HCT116 (cell line): ENCODE data around the gene PKP1. TPM values are rescaled to one million over a fixed set of nuclear protein-coding genes. Genes with fewer than 3 reads are reported as not detected.

ENCODE experiments used
- ATAC-seq: fragments of 200-7000 bp; cut with Tn5 transposase; 2 replicates; pipeline ENCODE4 v1.9.1; 2020; ENCODE audit warnings: mild to moderate bottlenecking, moderate library complexity
- BruUV-seq: library from RNA; stranded (reverse); fragments of 400-500 nt; replicated peaks from 2 replicates; lab custom pipeline; 2021; lab: Mats Ljungman, UMichigan
- CTCF ChIA-PET: fragments of 300-600 bp; sonication (Branson Sonifier 250); formaldehyde crosslinking; loops from one replicate; lab custom pipeline; 2021; ENCODE audit warnings: antibody characterized with exemption; lab: Charles Lee
- POLR2A ChIA-PET: fragments of 300-600, 350-600 bp; sonication (Branson Sonifier 250); formaldehyde crosslinking; loops from one replicate; lab custom pipeline; 2021; ENCODE audit warnings: antibody characterized with exemption; lab: Charles Lee
- RAD21 ChIA-PET, 2 experiments: fragments of 300-600 bp; sonication (Branson Sonifier 250); formaldehyde crosslinking; loops; one replicate each; lab custom pipeline; 2023; ENCODE audit warnings: low total read pairs in 2 of 2; ENCODE audit not compliant: uncharacterized antibody in 2 of 2, unreplicated experiment in 2 of 2, low non-redundant PET in 1 of 2; lab: Charles Lee
- DNase-seq: peaks from one replicate; pipeline ENCODE4 v3.0.0-alpha.2; 2010; ENCODE audit warnings: low read depth, low spot score
- H2AFZ ChIP-seq: fragments of 200-600 bp; shearing (Covaris generic), sonication (generic); 2 replicates; pipeline ENCODE4 v1.6.1; 2017; ENCODE audit warnings: low read depth, mixed run types, mixed read lengths, antibody characterized with exemption, low read length; ENCODE audit not compliant: poor library complexity, severe bottlenecking
- H3K27ac ChIP-seq: 2 replicates; pipeline ENCODE4 v1.5.1; 2012; ENCODE audit warnings: low read depth, low read length
- H3K27me3 ChIP-seq: fragments of 200-600 bp; sonication (generic); 2 replicates; pipeline ENCODE4 v1.6.1; 2016; ENCODE audit warnings: mixed run types, low read length, mixed read lengths; ENCODE audit not compliant: insufficient read depth
- H3K36me3 ChIP-seq, 2 experiments: fragments of 200-500 bp in 1 of 2; fragments of 200-600 bp in 1 of 2; sonication (Bioruptor generic) in 1 of 2; sonication (generic) in 1 of 2; 2 replicates each; pipeline versions ENCODE4 v1.5.1 to v1.6.1; 2014 to 2016; ENCODE audit warnings: low read length in 2 of 2, inconsistent platforms in 1 of 2, mixed read lengths in 1 of 2, mixed run types in 1 of 2; ENCODE audit not compliant: insufficient read depth in 2 of 2, control insufficient read depth in 1 of 2
- H3K4me1 ChIP-seq, 2 experiments: fragments of 200-600 bp in 1 of 2; sonication (generic) in 1 of 2; 2 replicates each; pipeline versions ENCODE4 v1.5.1 to v1.6.1; 2012 to 2017; ENCODE audit warnings: low read length in 2 of 2, inconsistent platforms in 1 of 2, mild to moderate bottlenecking in 1 of 2, mixed read lengths in 1 of 2, mixed run types in 1 of 2, moderate library complexity in 1 of 2; ENCODE audit not compliant: insufficient read depth in 2 of 2, control insufficient read depth in 1 of 2
- H3K4me2 ChIP-seq: fragments of 200-600 bp; sonication (generic); 2 replicates; pipeline ENCODE4 v1.6.1; 2017; ENCODE audit warnings: mixed run types, low read length, mixed read lengths
- H3K4me3 ChIP-seq, 2 experiments: fragments of 200-600 bp in 1 of 2; sonication (generic) in 1 of 2; replicated peaks in 1 of 2; 2 replicates each; pipeline ENCODE4 v1.5.1; 2011 to 2016; ENCODE audit warnings: low read length in 2 of 2, control low read depth in 1 of 2, low read depth in 1 of 2, mild to moderate bottlenecking in 1 of 2, mixed read lengths in 1 of 2, mixed run types in 1 of 2
- H3K79me2 ChIP-seq: fragments of 200-600 bp; sonication (generic); 2 replicates; pipeline ENCODE4 v1.6.1; 2017; ENCODE audit warnings: mild to moderate bottlenecking, mixed run types, low read length, moderate library complexity, mixed read lengths; ENCODE audit not compliant: insufficient read depth
- H3K9ac ChIP-seq: fragments of 200-600 bp; sonication (generic); 2 replicates; pipeline ENCODE4 v1.6.1; 2016; ENCODE audit warnings: low read length, mixed read lengths
- H3K9me2 ChIP-seq: fragments of 200-600 bp; sonication (generic), shearing (Covaris generic); 2 replicates; pipeline ENCODE4 v1.6.1; 2017; ENCODE audit warnings: mixed run types, mild to moderate bottlenecking, moderate library complexity; ENCODE audit not compliant: insufficient read depth
- H3K9me3 ChIP-seq, 2 experiments: fragments of 200-500 bp in 1 of 2; fragments of 200-600 bp in 1 of 2; sonication (Bioruptor generic) in 1 of 2; sonication (generic) in 1 of 2; 2 replicates each; pipeline ENCODE4 v1.6.1; 2014 to 2017; ENCODE audit warnings: low read length in 2 of 2, mixed read lengths in 2 of 2, inconsistent platforms in 1 of 2, low read depth in 1 of 2, mild to moderate bottlenecking in 1 of 2, mixed run types in 1 of 2, moderate library complexity in 1 of 2; ENCODE audit not compliant: control insufficient read depth in 1 of 2, insufficient read depth in 1 of 2
- H4K20me1 ChIP-seq: fragments of 200-600 bp; sonication (generic), shearing (Covaris generic); 2 replicates; pipeline ENCODE4 v1.6.1; 2017; ENCODE audit warnings: mixed run types, mild to moderate bottlenecking, moderate library complexity; ENCODE audit not compliant: insufficient read depth
- EZH2phosphoT487 ChIP-seq: fragments of 200-600 bp; IDR thresholded peaks from 2 replicates; pipeline ENCODE4 v1.6.1; 2018; ENCODE audit warnings: antibody characterized with exemption, borderline replicate concordance
- FOSL1 ChIP-seq: IDR thresholded peaks from 2 replicates; pipeline ENCODE4 v1.6.1; 2012; ENCODE audit warnings: low read depth
- JUND ChIP-seq: IDR thresholded peaks from 2 replicates; pipeline ENCODE4 v1.6.1; 2012
- POLR2AphosphoS5 ChIP-seq: IDR thresholded peaks from 2 replicates; pipeline ENCODE4 v1.6.1; 2011; ENCODE audit warnings: mild to moderate bottlenecking, low read depth, low read length, moderate library complexity
- SP1 ChIP-seq: IDR thresholded peaks from 2 replicates; pipeline ENCODE4 v1.6.1; 2012; ENCODE audit warnings: low read depth
- ZNF274 ChIP-seq: fragments of 200-500 bp; sonication (Bioruptor generic); IDR thresholded peaks from 2 replicates; pipeline ENCODE4 v1.6.1; 2014; ENCODE audit warnings: mild to moderate bottlenecking, low read depth, low read length, inconsistent platforms
- intact Hi-C: fragments of 100-400 bp; cut with micrococcal nuclease; formaldehyde crosslinking; loops from 2 replicates; pipeline ENCODE4 v1.10.0; 2022
- total RNA-seq: library from RNA; stranded (reverse); gene quantifications from one replicate; pipeline ENCODE4 v1.2.1, GENCODE V29; 2021; ENCODE audit not compliant: unreplicated experiment
- TF ChIP-seq, protein P1 (sequence below): IDR thresholded peaks from 2 replicates; pipeline ENCODE4 v1.6.1; 2011; ENCODE audit warnings: mild to moderate bottlenecking, low read length, moderate library complexity; ENCODE audit not compliant: insufficient replicate concordance; ENCODE audit errors: extremely low read depth
- TF ChIP-seq, protein P2 (sequence below): IDR thresholded peaks from 2 replicates; pipeline ENCODE4 v1.6.1; 2012

Gene PKP1
- total RNA-seq, 1 experiment from 2014 or later: 0.07 TPM

DNA sequence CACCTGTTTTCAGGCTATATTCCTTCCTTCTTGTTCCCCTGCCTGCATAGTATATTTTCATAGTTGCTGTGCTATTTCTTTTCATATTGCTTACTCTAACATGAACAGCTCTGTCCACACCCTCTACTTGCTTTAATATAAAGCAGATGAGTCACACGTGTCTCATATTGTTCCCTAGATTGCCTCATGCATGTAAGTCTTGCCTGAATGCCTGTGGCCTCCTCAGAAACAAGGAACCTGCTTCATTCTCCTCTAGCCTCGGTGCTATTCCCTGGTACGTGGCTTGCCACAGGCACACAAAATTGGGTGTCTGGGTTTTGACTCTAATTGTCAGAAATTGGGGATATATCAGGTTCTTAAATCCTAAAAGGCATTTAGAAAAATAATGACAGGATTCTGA lies 16.5 kb upstream of the PKP1 start:
- H3K4me2 ChIP-seq: peak overlapping the region; percentile 42
- 0 out of 2 replicates have a peak, but pooled peaks cover 11% of the 10 kb centered on the region for H3K27me3 ChIP-seq
- H3K27ac ChIP-seq: no peak overlapping the region
- ChIA-PET RAD21 (no interaction called here), POLR2A (interaction anchor here (0.6 to 1.3 kb wide), 4 partner anchors 8 to 972 kb away, joined by 3 to 5 read pairs (median 4); no protein-coding TSS in a partner anchor)
- no peak overlapping the region for H3K4me3 ChIP-seq
- intact Hi-C loops: loop anchor here (1.0 to 5.0 kb wide), 2 partner anchors 9 to 41 kb away; no protein-coding TSS in a partner anchor
- H3K9me3 ChIP-seq: no peaks in the 10 kb centered on the region
- H3K79me2 ChIP-seq: no peaks in the 10 kb centered on the region
- DNase-seq (no peak), ATAC-seq (peak; percentile 80)
- BruUV-seq: no TSS peak
- no peaks in the 10 kb centered on the region for H4K20me1 ChIP-seq
- H3K9me2 ChIP-seq: no peaks in the 10 kb centered on the region
- H3K9ac ChIP-seq: no peak overlapping the region
- TF ChIP-seq, protein P1, sequence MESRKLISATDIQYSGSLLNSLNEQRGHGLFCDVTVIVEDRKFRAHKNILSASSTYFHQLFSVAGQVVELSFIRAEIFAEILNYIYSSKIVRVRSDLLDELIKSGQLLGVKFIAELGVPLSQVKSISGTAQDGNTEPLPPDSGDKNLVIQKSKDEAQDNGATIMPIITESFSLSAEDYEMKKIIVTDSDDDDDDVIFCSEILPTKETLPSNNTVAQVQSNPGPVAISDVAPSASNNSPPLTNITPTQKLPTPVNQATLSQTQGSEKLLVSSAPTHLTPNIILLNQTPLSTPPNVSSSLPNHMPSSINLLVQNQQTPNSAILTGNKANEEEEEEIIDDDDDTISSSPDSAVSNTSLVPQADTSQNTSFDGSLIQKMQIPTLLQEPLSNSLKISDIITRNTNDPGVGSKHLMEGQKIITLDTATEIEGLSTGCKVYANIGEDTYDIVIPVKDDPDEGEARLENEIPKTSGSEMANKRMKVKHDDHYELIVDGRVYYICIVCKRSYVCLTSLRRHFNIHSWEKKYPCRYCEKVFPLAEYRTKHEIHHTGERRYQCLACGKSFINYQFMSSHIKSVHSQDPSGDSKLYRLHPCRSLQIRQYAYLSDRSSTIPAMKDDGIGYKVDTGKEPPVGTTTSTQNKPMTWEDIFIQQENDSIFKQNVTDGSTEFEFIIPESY: no peak
- no peak for TF ChIP-seq EZH2phosphoT487
- peak; percentile 77 for TF ChIP-seq JUND
- TF ChIP-seq SP1: peak; percentile 64
- TF ChIP-seq ZNF274: no peak
- TF ChIP-seq, protein P2, sequence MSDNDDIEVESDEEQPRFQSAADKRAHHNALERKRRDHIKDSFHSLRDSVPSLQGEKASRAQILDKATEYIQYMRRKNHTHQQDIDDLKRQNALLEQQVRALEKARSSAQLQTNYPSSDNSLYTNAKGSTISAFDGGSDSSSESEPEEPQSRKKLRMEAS: peak; percentile 55; the same call in 1 of the 2 replicates
- peak; percentile 82 for TF ChIP-seq FOSL1
- peak; percentile 25; the same call in 1 of the 2 replicates for TF ChIP-seq POLR2AphosphoS5
- TF ChIP-seq, all 23 proteins: peak for 5
- CTCF ChIA-PET: interaction anchor here (1.4 to 1.8 kb wide), 2 partner anchors 8 to 82 kb away, joined by 4 to 5 read pairs; no protein-coding TSS in a partner anchor
- Histone ChIP-seq H2AFZ (peak overlapping the region; percentile 3), H3K36me3 (no peaks in the 10 kb centered on the region), H3K4me1 (peaks cover 0 to 31% of the 10 kb centered on the region in 2 experiments; a peak in 2 of 4 replicates)
